Brain microvascular endothelial cell (primary cell): ENCODE results near the gene PAK4.

Experiments used
- DNase-seq: peaks from one replicate; pipeline ENCODE4 v3.0.0-alpha.2; 2020
- H3K27ac ChIP-seq: fragments of 250-450 bp; sonication (Bioruptor Pico); 2 replicates; pipeline ENCODE4 v1.5.1; 2020; ENCODE audit warnings: mild to moderate bottlenecking, moderate library complexity
- H3K27me3 ChIP-seq: fragments of 250-450 bp; sonication (Bioruptor Pico); replicated peaks from 2 replicates; pipeline ENCODE4 v1.5.1; 2020; ENCODE audit warnings: mild to moderate bottlenecking
- H3K36me3 ChIP-seq: fragments of 250-450 bp; sonication (Bioruptor Pico); replicated peaks from 2 replicates; pipeline ENCODE4 v1.5.1; 2020; ENCODE audit warnings: mild to moderate bottlenecking
- H3K4me3 ChIP-seq: 2 replicates; pipeline ENCODE4 v1.5.1; 2011; ENCODE audit warnings: low read depth, mild to moderate bottlenecking, control low read depth, low read length, moderate library complexity
- in situ Hi-C: cut with HindIII; loops from 2 replicates; pipeline ENCODE4 v1.10.0; 2017; ENCODE audit warnings: low sequenced_read_pairs, low pct_ligation_motif_present
- TF ChIP-seq, protein P1 (sequence below): IDR thresholded peaks from 2 replicates; pipeline ENCODE4 v1.5.1; 2011; ENCODE audit warnings: low read depth, mild to moderate bottlenecking, moderate library complexity, low read length, control low read depth, inconsistent platforms; ENCODE audit errors: missing control alignments

PAK4 gene

DNA sequence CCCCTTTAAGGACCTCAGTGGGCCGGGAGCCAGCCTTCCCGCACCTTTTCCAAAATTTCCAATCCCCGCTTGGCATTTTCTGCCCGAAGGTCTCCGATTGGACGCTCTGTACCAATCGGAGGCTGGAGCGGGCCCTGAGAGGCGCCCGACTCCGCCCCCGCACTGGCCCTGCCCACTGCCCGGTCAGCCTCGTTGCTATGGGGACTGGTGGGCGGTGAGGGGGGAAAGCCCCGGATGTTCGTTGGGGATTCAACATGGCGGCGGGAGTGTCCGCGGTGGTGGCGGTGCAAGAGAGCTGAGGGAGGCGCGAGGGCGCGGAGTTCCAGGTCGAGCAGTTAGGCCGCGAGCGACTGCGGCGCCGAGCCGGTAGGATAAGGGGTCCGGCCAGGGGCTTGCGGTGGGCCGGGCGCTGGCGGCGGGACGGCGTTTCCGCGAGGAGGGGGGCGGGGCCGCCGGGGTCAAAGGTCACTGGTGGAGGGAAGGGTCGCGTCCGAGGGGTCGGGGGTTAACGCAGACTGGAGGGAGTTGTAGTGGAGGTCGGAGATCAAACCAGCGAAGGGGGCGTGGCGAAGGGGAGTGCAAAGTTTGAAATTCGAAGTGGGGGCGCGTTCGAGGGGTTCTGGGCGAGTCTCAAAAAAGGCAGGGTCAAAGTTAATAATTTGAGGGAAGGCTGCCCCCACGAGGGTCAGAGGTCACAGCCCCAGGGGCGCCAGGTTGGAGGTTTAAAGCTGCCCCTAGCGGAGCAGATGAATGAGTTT, at the start of gene PAK4:
PAK4 (plus strand) TSS at position 233 of the 758 bp plus-strand sequence. CDS start 43,768 bp downstream, outside the sequence.
- Histone ChIP-seq H3K36me3 (no peaks in the 10 kb centered on the region), H3K27me3 (no peaks in the 10 kb centered on the region), H3K4me3 (peak within 1 kb of the TSS; percentile 82), H3K27ac (peak within 1 kb of the TSS; percentile 62)
- in situ Hi-C loops = no loop called here
- peak; percentile 96 for DNase-seq
- TF ChIP-seq, protein P1, sequence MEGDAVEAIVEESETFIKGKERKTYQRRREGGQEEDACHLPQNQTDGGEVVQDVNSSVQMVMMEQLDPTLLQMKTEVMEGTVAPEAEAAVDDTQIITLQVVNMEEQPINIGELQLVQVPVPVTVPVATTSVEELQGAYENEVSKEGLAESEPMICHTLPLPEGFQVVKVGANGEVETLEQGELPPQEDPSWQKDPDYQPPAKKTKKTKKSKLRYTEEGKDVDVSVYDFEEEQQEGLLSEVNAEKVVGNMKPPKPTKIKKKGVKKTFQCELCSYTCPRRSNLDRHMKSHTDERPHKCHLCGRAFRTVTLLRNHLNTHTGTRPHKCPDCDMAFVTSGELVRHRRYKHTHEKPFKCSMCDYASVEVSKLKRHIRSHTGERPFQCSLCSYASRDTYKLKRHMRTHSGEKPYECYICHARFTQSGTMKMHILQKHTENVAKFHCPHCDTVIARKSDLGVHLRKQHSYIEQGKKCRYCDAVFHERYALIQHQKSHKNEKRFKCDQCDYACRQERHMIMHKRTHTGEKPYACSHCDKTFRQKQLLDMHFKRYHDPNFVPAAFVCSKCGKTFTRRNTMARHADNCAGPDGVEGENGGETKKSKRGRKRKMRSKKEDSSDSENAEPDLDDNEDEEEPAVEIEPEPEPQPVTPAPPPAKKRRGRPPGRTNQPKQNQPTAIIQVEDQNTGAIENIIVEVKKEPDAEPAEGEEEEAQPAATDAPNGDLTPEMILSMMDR = no peak

DNA sequence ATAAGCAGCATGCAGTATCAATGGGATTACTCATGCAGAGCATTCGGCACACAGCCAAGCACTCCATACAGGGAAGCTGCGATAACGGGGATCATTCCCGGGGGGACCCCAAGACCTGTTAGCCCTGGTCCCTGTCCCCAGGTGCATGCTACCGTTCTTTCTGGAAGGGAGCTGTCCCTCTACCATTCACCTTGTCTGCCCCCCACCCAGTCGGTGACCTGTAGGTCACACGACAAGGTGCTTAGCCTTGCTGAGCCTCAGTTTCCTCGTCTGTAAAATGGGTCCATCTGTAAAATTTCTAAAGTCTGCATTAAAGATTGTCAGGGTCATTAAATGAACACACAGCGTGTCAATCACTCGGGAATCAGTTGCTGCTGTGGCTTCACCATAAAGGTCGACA, 48.3 kb upstream of the PAK4 start:
- Histone ChIP-seq H3K27ac (no peak overlapping the region), H3K27me3 (no peaks in the 10 kb centered on the region), H3K36me3 (no peaks in the 10 kb centered on the region), H3K4me3 (no peak overlapping the region)
- DNase-seq = no peak
- TF ChIP-seq, protein P1 = no peak
- in situ Hi-C loops = no loop called here

DNA sequence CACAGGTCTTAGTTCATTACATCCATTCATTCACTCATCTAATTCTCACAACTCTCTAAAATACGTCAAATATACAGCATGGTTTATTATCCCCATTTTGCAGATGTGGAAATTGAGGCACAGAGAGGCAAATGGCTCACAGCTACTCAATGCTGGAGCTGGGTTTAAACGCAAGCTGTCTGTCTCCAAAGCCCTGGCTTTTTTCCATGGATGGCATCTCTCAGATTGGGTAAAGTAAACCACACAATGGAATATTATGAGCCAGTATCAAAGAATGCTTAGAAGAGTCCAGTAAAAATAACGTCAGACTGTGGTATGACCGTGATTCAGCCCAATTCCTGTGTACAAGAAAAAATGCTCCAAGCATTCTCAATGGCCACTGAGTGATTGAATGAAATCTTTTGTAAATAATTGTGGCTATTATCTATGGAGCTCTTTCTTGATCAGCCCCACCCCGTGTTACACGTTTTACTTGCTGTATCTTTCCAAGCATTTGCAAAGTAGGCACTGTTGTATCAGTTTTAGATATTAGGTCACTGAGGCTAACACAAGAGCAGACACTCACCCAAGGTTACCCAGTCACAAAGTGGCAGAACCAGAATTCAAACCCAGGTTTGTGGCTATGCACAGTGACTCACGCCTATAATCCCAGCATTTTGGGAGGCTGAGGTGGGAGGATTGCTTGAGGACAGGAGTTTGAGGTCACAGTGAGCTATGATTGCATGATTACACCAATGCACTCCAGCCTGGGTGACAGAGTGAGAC, 47.0 kb upstream of the PAK4 start:
- in situ Hi-C loops = no loop called here
- Histone ChIP-seq H3K27ac (peak overlapping the region; percentile 73), H3K36me3 (no peaks in the 10 kb centered on the region), H3K4me3 (no peak overlapping the region), H3K27me3 (peaks cover 3% of the 10 kb centered on the region)
- DNase-seq = peak; percentile 94
- TF ChIP-seq, protein P1 = no peak

DNA sequence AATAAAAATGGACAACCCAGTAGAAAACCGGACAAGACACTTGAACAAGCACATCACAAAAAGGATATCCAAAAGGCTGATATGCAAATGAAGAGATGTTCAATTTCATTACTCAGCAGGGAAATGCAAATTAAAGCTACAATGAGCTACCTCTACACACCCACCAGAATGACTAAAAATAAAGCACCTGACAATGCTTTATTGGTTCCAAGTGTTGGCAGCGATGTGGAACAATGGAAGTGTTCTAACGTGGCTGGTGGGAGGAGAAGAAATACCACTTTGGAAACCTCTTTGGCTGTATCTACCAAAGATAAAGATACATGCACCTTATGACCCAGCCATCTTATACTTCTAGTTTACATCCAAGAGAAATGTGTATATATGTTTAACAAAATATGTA, 45.2 kb upstream of the PAK4 start:
- Histone ChIP-seq H3K4me3 (no peak overlapping the region), H3K27ac (no peak overlapping the region), H3K36me3 (no peaks in the 10 kb centered on the region), H3K27me3 (peaks cover 15% of the 10 kb centered on the region)
- no peak for DNase-seq
- in situ Hi-C loops = no loop called here
- TF ChIP-seq, protein P1 = no peak

DNA sequence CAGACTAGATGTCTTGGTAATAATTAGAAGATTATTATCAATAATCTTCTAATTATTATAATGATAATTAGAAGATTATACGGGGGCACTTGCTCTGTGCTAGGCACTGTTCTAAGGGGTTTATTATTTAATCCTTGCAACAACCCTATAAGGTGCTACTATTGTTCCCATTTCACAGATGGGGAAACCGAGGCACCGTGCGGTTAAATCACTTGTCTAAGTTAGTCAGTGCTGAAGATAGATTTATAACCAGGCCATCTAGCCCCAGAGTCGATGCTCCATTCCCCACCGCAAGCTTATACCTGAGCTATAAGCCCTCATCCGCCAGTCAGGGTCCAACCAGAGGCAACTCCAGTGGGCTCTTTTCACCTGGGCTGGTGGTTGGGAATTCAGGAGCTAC, 43.4 kb upstream of the PAK4 start:
- in situ Hi-C loops = no loop called here
- no peaks in the 10 kb centered on the region for H3K36me3 ChIP-seq
- peaks cover 18% of the 10 kb centered on the region for H3K27me3 ChIP-seq
- H3K4me3 ChIP-seq = no peak overlapping the region
- TF ChIP-seq, protein P1 = no peak
- H3K27ac ChIP-seq = no peak overlapping the region
- DNase-seq = no peak
